HG02763 (cell line): ENCODE measurements around the gene ARVCF.

ENCODE experiments used
- ATAC-seq: cut with Tn5 transposase; IDR thresholded peaks from one replicate; pipeline ENCODE4 v1.9.1; 2021; ENCODE audit warnings: mild to moderate bottlenecking, moderate library complexity; ENCODE audit not compliant: unreplicated experiment

The ARVCF gene

DNA sequence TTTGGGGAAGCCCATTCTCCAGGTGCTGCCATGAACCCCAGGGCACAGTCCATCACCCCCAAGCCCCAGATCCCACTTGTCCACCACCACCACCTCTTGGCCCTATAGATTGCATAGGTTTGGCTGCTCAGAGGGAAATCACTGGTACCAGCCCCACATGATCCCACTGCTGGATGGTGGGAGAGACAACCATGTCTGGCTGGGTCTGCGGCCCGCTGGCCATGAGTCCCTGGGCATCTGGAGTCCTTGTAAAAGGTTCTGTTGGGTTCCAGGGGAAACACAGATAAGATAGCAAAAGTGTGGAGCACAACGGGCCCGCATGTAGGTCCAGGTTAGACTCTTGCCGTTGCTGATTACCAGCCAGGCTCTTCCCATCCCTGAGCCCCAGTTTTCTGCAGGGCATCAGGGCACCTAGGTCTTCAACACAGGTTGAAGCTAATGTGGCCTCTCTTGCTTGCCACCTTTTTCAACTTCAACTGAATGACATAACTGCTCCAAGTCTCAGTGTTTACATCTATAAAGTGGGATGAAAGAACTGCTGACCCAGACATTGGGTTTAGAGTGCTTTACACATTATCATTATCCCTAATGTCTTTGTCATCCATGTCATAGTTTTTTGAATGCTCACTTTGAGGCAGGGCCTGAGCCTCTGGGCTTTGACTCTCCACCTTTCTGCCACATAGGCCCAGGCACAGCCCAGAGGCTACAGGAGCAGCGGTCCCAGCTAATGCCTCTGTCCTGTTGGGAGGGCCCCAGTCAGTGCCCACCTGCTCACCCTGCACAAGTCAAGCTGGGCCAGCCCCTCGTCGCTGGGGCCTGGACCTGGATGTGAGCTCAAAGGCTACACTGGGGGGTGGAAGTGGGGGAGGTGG is 3.3 kb upstream of the ARVCF start:
- ATAC-seq: no peak

DNA sequence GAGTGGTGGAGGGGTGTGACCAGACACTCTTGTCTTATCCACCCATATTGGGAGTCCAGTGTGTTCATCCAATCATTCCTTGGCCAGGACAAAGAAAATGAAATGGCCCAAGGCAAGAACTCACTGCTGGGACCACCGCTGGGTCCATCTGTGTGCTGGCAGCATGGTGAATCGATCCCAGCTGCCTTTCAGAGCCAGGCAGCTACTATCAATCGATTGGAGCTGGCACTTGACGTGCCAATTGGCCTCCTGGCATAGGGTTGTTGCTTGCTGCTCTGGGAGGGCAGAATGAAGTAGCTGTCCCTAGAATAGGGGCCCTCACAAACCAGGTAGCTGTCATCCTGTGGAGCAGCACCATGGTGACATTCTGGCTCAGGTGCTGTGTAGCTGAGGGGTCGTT is 1.4 kb upstream of the ARVCF start:
- ATAC-seq: no peak

DNA sequence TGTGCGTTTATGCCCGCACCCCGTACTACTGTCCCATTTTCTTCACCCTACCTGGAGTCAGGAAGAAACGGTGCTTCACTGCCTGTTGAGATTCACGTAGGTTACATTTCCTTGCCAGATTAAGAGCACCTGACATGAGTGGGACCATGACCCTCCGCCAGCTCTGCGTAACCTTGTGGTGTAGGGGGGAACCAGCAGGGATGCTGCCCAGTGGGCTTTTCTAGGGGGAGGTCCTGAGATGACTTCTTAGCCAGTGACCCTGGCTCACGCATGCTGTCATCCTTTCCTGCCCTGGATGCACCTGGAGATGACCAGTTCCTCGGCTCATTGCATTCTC is 967 bp upstream of the ARVCF start:
- no peak for ATAC-seq

DNA sequence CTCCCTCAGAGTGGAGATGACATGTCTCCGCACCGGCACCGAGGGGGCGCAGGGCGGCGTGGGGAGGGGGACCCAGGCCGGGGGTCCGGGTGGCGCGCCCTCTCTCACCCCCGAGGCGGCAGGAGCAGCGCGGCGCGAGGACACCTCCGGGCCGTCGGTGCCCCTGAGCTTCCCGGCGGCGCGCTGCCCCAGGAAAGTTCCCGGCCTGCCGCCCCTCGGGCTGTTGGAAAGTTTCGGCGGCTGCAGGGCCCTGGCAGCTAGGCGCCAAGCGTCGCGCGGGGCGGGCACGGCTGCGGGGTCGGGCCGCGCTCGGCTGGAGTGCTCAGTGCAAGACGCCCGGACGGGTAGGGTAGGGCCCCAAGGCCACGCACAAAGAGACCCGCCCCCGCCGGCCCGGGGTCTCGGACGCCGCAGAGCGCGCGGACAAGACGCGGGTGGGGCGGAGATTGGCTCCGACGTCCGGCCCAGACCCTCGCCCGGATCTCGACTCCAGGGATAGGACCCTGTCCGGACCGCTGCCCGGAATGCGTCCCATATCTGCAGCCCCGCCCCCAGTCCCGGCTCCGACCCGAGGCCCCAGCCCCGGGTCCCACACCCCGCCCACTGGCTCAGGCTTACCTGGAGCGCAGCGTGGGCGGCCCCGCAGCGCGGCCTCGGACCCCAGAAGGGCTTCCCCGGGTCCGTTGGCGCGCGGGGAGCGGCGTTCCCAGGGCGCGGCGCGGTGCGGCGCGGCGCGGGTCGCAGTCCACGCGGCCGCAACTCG is 471 bp downstream of the ARVCF start:
- ATAC-seq: peak; percentile 2

DNA sequence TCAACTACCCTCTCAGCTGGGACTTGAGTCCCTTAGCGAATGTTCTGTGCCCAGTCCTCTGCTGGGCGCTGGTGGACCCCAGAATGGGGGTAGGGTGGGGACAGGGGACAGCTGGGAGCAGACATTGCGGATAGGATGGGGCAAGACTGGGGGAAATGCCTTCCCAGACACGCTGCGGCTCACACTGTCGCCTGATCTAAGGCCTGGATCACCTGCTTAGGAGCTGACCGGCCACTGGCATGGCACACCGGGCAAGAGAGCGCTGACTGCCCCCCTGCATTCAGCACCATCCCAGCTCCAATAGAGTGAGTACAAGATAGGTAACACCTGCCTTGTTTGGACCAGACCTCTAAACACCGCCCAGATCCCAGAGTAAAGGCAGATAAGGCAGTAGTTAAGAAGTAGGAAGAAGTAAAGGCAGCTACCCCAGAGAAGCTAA is 1.4 kb downstream of the ARVCF start:
- no peak for ATAC-seq

DNA sequence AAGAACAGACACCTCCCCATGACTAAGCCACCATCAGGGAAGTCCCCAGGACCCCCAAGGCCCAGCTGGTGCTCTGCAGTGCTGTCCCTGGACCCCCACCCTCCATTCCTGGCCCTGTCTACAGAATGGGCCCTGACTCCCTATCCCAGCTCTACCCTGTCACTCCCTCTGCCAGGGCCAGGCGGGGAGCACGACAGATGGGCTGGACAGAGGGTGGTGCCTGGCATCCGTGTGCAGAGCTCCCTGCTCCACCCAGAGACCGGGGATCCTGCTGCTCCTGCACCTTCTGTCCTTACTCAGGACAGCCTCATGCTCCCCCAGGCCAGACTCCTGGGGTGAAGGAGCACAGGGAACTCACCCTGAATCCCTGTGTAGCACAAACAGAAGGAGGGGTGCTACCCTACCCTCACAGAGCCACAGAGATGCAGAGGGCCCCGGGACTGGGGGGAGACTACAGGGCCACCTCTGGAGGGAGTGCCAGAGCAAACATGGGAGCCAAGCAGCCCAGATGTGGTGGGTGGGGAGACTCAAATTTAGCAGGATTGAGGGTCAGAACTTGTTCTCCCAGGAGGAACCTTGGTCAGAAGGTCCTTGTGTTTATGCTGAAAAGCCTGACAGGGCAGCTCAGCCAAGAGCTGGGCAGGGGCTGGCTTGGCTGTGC is 2.0 kb downstream of the ARVCF start:
- no peak for ATAC-seq

DNA sequence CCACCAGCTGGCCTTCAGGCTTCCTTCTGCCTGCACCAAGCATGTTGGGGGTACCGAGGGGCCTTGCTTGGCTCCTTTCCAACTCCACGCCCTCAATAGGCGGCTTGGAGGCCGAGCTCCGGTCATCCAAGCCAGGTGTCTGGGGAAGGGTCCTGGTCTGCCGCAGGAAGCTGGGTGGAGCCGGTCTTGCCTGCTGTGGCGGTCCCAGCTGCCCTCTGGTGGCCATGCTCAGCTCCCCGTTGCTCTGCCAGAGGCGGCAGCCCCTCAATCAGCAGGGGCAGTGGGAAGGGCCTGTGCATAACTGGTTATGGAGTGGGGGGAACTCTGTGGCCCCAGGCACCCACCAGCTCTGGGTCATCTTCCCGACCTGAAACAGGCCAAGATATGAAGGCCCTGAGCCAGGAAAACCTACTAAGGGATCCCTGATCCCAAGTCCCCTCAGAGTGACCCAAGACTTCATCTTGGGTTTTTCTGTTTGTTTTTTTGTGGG is 3.2 kb downstream of the ARVCF start:
- no peak for ATAC-seq

DNA sequence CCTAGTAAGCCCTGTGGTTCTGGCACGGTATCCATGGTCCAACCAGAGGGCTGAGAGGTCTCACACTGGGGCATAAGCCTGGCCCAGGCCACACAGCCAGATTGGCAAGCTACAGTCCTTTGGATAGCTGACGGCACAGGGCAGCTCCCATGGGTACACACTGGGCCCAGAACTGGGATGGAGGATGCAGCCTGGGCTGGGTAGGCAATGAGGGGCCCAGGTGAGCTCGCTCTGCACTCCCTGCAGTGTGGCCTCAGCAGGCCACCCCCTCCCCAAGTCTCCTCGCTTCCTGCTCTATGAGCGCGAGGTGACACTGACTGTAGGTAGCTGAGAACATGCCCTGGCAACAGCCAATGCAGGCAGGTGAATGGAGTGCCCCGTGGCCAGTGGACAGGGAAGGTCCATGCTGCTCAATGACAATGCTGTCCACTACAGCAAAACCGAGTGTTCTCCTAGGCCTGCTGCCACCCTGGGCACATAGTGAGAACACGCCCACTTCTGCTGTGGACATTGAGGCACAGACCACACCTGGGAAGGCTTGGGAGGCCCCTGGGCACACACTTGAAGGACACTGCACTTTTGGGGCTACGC is 3.8 kb downstream of the ARVCF start:
- no peak for ATAC-seq

DNA sequence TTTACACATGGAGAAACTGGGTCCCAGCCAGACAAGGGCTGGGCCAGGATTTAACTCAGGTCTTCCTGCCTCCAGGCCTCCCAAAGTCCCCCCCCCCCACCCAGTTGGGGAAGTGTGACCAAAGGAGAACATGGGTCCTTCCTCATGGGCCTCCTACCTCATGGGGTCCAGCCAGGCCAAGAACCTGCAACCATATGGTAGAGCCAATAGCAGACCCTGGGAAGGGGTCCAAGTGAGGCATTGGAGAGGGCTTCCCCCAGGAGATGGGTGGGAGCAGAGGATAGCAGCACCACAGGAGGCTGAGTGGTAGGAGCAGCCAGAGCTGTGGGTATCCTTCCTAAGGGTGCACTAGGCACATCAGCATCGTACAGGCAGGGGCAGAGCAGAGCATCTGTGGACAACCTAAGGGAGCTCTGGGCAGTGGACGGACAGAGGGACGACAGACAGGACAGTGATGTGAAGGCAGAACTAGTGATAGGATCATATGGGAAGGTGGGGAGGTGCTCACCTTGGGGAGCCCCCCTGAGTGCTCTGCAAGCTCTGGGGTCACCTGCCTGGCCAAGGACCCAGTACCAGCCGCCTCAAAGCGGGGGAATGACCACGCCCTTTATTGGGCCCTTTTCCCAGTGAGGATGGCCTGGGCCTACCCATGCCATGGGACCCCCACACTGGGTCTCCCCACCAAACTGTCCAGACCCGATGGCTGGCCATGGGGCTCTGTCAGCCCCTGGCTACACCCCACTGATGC is 4.5 kb downstream of the ARVCF start:
- no peak for ATAC-seq

DNA sequence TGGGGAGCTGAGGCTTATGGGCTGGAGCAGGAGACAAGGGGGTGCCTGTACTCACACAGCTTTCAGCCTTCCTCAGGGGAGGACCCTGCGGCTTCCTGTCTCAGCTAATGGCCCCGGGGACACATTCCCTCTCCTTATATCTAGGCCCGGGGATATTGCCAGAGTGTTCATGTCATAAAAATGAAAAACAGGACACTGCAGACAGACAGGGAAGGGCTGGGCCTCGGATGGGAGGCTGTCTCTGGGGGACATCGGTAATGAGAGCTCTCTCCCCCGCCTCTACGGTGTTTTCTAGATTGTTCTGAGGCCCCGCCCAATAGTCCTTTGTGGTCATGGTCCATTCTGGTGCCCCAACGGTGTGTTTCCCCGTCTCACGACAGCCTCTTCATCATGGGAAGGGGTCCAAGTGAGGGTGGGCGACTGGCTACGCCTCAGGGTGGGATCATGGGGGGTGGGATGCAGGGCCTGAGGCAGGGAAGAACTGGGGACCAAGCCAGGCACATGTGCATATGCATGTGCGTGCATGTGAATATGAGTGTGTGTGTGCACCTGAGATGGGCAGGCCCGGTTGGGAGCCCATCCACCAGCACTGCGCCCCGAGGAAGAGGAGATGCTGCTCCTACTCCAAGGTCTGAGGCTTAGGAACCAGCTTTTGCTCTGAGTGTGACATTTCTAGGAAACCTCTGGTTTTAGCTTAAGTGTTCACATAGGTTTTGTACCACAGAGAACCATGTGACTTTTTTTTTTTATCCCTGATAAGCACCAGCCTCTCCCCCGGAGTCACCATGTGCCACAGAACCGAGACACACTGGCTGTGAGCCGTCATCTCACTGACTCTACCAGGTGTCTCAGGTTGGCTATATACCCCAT is 5.3 kb downstream of the ARVCF start:
- ATAC-seq: no peak

DNA sequence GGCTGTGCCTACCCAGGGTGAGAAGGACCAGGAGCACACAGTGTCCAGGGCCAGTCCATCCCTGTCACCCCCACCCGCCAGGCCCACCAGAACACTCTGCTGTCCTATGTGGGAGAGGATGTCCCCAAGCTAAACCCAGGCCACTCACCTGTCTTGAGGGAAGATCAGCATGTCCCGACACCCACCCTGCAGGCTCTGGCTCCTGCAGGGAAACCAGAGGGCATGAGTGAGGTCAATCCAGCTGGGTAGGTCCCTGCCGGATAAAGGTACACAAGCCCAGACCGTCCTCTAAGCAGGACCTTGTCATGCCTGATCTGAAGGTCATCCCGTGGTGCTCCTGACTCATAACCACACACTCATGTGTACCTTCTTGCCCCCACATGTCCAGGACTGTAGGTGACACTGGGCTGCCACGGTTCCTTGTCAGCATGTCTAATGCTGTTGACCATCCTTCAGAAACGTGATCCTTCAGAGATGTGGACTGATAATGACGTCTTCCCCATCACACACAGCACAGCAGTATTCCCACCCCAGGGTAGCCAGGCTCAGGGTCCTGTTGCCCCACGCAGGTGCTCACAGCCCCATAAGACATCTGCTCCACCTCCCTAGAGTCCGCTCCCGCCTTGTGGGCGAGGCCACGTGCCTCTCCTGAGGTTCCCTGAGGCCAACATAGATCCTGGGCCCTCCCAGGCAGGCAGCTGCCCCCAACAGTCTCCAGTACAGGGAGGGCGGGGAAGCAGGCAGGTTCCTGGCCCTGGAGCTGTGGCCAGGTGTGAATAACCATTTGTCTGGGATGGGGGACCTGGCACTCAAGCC is 6.1 kb downstream of the ARVCF start:
- no peak for ATAC-seq

DNA sequence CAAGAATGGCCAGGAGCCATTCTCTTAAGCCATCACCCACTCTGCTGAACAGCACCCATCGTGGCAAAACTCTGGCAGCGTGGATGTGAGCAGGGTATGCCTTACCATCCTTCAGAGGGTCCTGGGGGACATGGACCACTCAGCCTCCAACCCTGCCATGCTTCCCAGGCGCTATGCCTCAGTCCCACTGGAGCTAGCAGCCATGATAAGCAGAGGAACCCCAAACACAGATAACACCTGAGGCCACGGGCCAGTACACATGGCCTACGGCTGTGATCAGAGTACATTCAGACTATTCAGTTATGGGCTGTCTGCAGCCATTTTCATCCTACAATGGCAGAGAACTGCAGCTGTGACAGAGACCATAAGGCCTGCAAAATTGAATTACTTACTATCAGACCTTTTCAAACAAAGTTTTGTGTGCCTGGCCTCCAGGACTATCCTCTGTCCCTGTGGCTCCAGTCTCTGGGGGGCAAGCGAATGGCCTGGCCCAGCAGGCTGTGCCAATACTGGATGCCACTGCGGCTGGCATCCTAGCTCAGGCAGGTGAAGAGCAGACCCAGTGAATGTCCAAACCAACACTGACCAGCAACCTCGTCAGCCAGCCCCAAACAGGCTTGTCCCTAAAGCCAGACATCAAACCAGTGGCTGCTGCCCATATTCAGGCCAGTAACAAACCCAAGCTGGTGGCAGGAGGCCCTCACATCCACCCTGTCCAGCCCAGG is 6.9 kb downstream of the ARVCF start:
- ATAC-seq: no peak

DNA sequence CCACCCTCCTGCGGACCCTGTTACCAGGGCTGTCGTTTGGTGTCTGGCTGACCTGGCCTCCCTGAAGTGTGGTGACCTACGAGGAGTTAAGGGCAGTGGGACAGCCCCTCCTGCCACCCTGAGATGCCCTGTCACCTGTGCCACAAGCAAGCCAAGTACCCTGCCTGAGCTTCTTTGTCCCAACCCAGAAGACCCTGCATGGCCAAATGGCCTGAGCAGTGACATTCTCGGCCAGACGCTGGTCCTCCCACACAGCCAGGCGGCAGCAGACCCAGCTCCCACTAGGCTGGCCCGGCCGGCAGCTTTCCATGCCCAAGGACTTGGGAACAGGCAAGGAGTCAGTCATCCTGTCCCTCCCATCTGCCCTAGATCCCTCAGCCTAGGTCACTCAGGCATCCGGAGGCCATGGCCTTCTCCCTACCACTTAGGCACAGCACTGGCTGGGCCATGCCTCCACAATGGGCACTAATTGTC is 7.6 kb downstream of the ARVCF start:
- ATAC-seq: no peak

DNA sequence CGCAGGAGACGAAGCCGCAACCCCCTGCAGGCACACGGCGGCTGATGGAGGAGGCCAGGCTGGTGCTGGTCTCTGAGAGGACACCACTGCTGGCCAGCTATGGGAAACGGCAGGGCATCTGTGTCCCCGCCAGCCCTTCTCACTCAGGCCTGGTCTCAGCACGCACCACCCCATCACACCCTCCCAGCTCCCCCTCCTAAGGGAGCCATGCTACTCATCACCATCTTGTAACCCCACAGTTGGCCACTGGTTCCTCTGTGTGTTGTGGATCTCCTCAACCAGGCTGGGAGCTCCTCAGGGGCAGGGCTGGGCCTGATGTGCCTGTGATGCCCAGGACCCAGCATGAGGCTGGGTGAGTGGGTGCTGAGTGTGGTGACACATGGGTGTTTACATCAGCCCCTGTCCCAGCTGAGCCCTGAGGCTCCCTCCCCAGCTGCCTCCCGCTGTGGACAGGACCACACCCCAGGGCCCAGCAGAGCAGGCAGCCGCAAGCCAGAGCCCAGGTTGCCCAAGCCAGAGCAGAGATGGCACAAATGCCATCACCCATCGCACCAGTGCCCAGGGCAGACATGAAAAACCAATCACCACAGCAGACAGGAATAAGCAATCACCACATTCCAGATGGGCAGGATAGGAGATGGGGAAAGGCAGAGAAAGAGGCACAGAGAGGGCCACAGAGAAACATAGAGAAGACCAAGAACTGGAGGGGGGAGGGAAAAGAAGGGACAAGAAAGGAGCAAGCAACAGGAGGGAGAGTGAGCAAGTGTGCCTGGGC is 8.2 kb downstream of the ARVCF start:
- ATAC-seq: no peak

DNA sequence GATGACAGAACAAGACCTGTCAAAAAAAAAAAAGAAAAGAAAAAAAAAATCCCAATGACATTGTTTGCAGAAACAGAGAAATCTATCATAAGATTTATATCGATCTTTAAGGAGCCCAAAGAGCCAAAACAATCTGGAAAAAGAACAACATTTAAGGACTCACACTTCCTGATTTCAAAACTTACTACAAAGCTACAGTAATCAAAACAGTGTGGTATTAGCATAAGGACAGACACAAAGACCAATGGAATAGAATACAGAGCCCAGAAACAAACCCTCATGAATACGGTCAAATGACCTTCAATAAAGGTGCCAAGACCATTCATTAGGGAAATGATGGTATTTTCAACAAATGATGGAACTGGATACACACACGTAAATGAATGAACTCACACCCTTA is 12.2 kb downstream of the ARVCF start:
- ATAC-seq: no peak

DNA sequence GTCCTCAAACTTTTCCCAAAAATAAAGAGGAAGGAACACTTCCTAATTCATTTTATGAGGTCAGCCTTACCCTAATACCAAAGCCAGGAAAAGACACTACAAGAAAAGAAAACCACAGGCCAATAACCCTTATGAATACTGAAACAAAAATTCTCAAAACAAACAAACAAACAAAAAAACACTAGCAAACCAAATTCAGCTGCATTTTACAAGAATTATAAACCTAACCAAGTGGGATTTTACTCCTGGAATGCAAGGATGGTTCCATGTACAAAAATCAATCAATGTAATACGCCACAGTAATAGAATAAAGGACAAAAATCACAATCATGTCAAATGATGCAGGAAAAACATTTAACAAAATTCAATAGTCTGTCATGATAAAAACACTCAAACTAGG is 13.3 kb downstream of the ARVCF start:
- ATAC-seq: no peak

DNA sequence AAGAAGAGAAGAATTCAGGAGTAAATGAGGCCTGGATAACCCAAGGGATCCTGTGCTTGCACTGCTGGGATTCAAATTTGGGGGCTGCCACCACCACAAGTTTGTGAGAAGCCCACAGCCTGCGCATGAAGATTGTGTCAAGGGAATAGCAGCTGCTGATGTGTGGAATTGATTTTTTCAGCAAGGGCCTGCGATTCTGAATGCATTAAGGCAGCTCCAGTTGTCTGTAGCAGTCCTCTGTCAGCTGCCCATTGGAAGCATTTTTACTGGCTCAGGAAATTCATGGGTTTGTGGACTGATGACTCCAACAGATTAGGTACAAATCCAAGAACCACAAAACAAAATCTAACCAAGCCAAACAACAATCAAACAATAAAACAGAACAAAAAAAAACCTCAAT is 14.0 kb downstream of the ARVCF start:
- ATAC-seq: no peak
